GM12891 (cell line): ENCODE results near the gene HOXB13.

Experiments used
- DNase-seq: peaks from one replicate; pipeline ENCODE4 v3.0.0; 2011; ENCODE audit warnings: low spot score; ENCODE audit not compliant: insufficient read length
- FAIRE-seq: peaks from 2 replicates; lab custom pipeline; 2011; peaks lifted over from hg19 to GRCh38; lab: Jason Lieb, UNC
- PAX5 ChIP-seq: IDR thresholded peaks from 2 replicates; pipeline ENCODE4 v1.6.1; 2011; ENCODE audit warnings: low read length, moderate library complexity, mild to moderate bottlenecking; ENCODE audit not compliant: insufficient read depth, severe bottlenecking
- POLR2A ChIP-seq: IDR thresholded peaks from 2 replicates; pipeline ENCODE4 v1.6.1; 2011; ENCODE audit warnings: low read depth, low read length, control low read depth
- POLR2AphosphoS5 ChIP-seq: IDR thresholded peaks from 2 replicates; pipeline ENCODE4 v1.6.1; 2011; ENCODE audit warnings: low read depth, low read length, control low read depth
- POU2F2 ChIP-seq: IDR thresholded peaks from 2 replicates; pipeline ENCODE4 v1.6.1; 2011; ENCODE audit warnings: low read depth, mild to moderate bottlenecking, control low read depth, low read length, moderate library complexity
- SPI1 ChIP-seq: IDR thresholded peaks from 2 replicates; pipeline ENCODE4 v1.6.1; 2011; ENCODE audit warnings: low read depth, low read length, control low read depth
- TAF1 ChIP-seq: IDR thresholded peaks from 2 replicates; pipeline ENCODE4 v1.6.1; 2011; ENCODE audit warnings: low read depth, low read length, control low read depth

Gene HOXB13

DNA sequence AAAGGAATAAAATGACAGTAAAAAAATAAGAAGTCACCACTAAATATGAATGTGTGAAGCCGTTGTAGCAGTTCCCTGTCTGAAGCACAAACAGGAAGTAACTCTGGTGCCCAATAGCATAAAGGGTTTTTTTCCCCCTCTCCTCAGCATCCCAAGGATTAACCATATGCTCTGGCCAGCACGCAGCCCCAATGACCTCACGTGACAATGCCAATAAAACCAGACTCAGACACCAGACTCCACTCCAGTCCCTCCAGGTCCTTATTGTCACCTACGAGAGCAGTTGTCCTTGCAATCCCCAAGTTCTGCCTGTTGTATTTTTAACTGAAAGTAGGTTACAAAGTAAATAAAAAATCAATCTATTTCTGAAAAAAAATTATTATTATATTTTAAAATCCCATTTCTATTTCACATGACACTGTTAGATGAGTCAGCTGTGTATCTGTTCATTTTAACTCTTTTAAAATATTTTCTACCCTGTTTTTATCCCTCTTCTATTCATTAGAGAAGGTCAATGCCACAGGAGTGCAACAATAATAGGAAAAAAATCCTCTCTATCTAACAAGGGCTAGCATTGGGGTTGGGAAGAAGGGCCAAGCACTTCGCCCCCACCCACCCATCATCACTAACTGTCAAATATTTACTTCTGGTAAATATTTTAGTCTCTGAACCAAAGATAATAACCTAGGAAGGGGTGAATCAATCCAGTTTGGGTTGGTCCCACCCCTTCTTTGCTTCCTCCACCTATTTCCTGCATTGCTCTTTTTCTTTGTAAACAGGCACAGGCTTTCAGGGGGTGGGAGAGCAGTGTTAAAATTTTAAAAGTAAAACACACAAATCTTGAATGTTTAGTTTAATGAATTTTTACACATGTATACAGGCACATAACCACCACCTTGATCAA lies 12.8 kb downstream of the HOXB13 start:
- no peak for TF ChIP-seq TAF1
- no peak for TF ChIP-seq SPI1
- TF ChIP-seq POU2F2, result no peak
- TF ChIP-seq POLR2AphosphoS5, result no peak
- TF ChIP-seq PAX5, result no peak
- TF ChIP-seq POLR2A, result no peak
- FAIRE-seq (no peak), DNase-seq (no peak)

GRCh38 chr17:48711128-48711527 lies 17.4 kb downstream of the HOXB13 start:
- FAIRE-seq (no peak), DNase-seq (no peak)
- TF ChIP-seq TAF1 (no peak), PAX5 (no peak), SPI1 (no peak), POLR2AphosphoS5 (no peak), POU2F2 (no peak), POLR2A (no peak)

GRCh38 chr17:48704361-48705248 lies 23.9 kb downstream of the HOXB13 start:
- TF ChIP-seq SPI1 (no peak), POU2F2 (no peak), POLR2A (no peak), TAF1 (no peak), POLR2AphosphoS5 (no peak), PAX5 (no peak)
- no peak for FAIRE-seq

GRCh38 chr17:48701864-48702532 lies 26.6 kb downstream of the HOXB13 start:
- TF ChIP-seq TAF1 (no peak), PAX5 (no peak), POLR2AphosphoS5 (no peak), SPI1 (no peak), POLR2A (no peak), POU2F2 (no peak)
- DNase-seq, result no peak
- FAIRE-seq, result no peak

More at GRCh38 chr17:48704361-48705248, 23.9 kb downstream of the HOXB13 start:
- no peak for DNase-seq

- TF ChIP-seq POLR2A (no peak), TAF1 (no peak), SPI1 (no peak), PAX5 (no peak), POLR2AphosphoS5 (no peak), POU2F2 (no peak)
- FAIRE-seq, result no peak
- no peak for DNase-seq
These were observed 35.4 kb downstream of the HOXB13 start for GRCh38 chr17:48693178-48693577.

DNA sequence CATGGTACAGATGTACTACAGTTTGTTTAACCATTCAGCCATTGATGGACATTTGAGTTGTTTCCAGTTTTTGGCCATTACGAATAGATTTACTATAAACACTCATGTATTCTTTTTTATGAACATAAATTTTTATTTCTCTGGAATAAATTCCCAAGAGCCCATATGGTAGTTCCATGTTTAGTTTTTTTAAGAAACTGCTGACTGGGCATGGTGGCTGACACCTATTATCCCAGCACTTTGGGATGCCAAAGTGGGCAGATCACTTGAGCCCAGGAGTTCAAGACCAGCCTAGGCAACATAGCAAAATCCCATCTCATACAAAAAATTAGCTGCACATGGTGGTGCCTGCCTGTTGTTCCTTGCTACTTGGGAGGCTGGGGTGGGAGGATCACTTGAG lies 36.5 kb downstream of the HOXB13 start:
- TF ChIP-seq POLR2A (no peak), TAF1 (no peak), PAX5 (no peak), POU2F2 (no peak), POLR2AphosphoS5 (no peak), SPI1 (no peak)
- DNase-seq (no peak), FAIRE-seq (no peak)

GRCh38 chr17:48690655-48691054 lies 37.9 kb downstream of the HOXB13 start:
- FAIRE-seq, result no peak
- no peak for DNase-seq
- TF ChIP-seq POLR2AphosphoS5 (no peak), POU2F2 (no peak), SPI1 (no peak), TAF1 (no peak), PAX5 (no peak), POLR2A (no peak)

DNA sequence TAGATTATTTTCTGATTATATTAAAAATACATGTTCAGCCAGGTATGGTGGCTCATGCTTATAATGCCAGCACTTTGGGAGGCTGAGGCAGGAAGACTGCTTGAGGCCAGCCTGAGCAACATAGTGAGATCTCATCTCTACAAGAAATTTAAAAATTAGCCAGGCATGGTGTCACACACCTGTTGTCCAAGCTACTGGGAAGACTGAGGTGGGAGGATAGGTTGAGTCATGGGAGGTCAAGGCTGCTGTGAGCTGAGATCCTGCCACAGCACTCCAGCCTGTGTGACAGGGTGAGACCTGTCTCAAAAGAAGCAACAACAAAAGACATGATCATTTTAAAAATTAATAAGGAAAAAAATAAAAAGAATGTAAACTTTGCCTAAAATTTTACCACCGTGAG lies 46.9 kb downstream of the HOXB13 start:
- FAIRE-seq (no peak), DNase-seq (no peak)
- TF ChIP-seq POLR2A (no peak), SPI1 (no peak), POLR2AphosphoS5 (no peak), PAX5 (no peak)
